ENCODE data around the gene CFDP1.

DNA sequence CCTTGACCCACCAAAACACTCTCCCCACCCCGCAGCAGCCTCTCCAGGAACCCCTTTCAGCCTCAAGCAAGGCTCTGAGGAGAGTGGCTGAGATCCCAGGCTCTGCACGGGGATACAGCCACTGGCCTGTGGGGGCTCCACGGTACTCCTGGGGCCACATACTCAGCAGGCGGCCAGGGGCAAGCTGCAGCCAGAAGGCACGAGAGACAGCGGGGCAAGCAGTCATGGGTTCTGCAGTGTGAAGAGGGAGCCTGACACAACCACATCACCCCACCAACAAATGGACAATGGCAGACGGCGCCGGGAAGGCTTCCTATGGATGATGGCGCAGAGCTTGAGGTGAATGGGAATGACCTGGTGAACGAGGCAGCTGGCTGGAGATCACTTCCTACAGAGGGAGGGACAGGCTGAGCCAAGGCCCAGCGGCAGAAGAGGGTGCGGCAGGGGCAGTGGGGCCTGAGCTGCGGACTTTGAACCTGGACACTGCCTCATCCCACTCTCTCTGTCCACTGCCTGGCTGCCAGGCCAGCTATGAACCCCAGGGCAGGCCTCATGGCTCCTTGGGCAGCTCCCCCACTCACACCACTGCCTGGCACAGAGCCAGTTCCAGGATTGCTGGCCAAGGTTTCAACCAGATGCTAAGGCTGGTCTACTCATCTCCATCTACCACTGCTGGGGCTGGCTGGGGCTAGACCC is 171.1 kb downstream of the CFDP1 start:
- TF ChIP-seq CTCF (IDR thresholded peaks at IDR 0.05) (peak in 1 of 4 donors; percentile 25), POLR2A (IDR thresholded peaks at IDR 0.05) (no peak)
